ENCODE results near the gene OR8B4. TPM values are rescaled to one million over a fixed set of nuclear protein-coding genes. Genes with fewer than 3 reads are reported as not detected.
A peak's percentile ranks its signal among the peaks of the same experiment; 100 is the strongest.

The OR8B4 gene
- total and polyA plus RNA-seq, 2 experiments from 2014 or later = not detected

- H3K9me2 ChIP-seq (ENCODE audit: insufficient read depth) = 0 out of 2 replicates have a peak, but pooled peaks cover 7% of the 10 kb centered on the region
- TF ChIP-seq EZH2phosphoT487 (IDR thresholded peaks at IDR 0.05; ENCODE audit: unreplicated experiment) = no peak
- H3K27ac ChIP-seq (ENCODE audit: low read depth) = no peak overlapping the region
- no peak overlapping the region for H3K27ac Mint-ChIP-seq
- H3F3A ChIP-seq (replicated peaks; ENCODE audit: low read depth) = no peaks in the 10 kb centered on the region
- peaks cover 6% of the 10 kb centered on the region; the same call in 1 of the 3 replicates for H3K9me3 Mint-ChIP-seq
- no peaks in the 10 kb centered on the region for H3K36me3 ChIP-seq (ENCODE audit: insufficient read depth)
- H4K20me1 ChIP-seq (replicated peaks; ENCODE audit: insufficient read depth) = no peaks in the 10 kb centered on the region
- no peak overlapping the region for H3K4me2 ChIP-seq
- no peaks in the 10 kb centered on the region; the same call in 2 of the 3 replicates for H3K4me1 Mint-ChIP-seq
- no peak overlapping the region for H3K4me3 ChIP-seq
- ATAC-seq (peak; percentile 52), DNase-seq (ENCODE audit: low spot score) (no peak)
- no peaks in the 10 kb centered on the region for H3K4me1 ChIP-seq (ENCODE audit: insufficient read depth)
- H2AFZ ChIP-seq = no peak overlapping the region
- H3K27me3 Mint-ChIP-seq (ENCODE audit: insufficient read depth, low read depth, poor library complexity) = no peaks in the 10 kb centered on the region
- H3K79me2 ChIP-seq (replicated peaks; ENCODE audit: insufficient read depth) = no peaks in the 10 kb centered on the region
- H3K4me3 Mint-ChIP-seq = no peak overlapping the region
- no peaks in the 10 kb centered on the region for H3K27me3 ChIP-seq (ENCODE audit: insufficient read depth)
- no peaks in the 10 kb centered on the region; the same call in 2 of the 3 replicates for H3K36me3 Mint-ChIP-seq (ENCODE audit: low read depth)
These were observed 38.7 kb upstream of the OR8B4 start for GRCh38 chr11:124463324-124463723.

GRCh38 chr11:124460459-124460858, 35.8 kb upstream of the OR8B4 start:
- no peak overlapping the region for H2AFZ ChIP-seq
- H3K4me3 ChIP-seq = no peak overlapping the region
- no peak overlapping the region for H3K4me3 Mint-ChIP-seq
- H3K9me2 ChIP-seq (ENCODE audit: insufficient read depth) = 0 out of 2 replicates have a peak, but pooled peaks cover 7% of the 10 kb centered on the region
- DNase-seq (ENCODE audit: low spot score) (no peak), ATAC-seq (no peak)
- H4K20me1 ChIP-seq (replicated peaks; ENCODE audit: insufficient read depth) = no peaks in the 10 kb centered on the region
- no peak overlapping the region for H3K4me2 ChIP-seq
- H3K4me1 ChIP-seq (ENCODE audit: insufficient read depth) = no peaks in the 10 kb centered on the region
- no peaks in the 10 kb centered on the region for H3K27me3 Mint-ChIP-seq (ENCODE audit: insufficient read depth, low read depth, poor library complexity)
- H3K27ac ChIP-seq (ENCODE audit: low read depth) = no peak overlapping the region
- no peaks in the 10 kb centered on the region for H3F3A ChIP-seq (replicated peaks; ENCODE audit: low read depth)
- no peaks in the 10 kb centered on the region; the same call in 2 of the 3 replicates for H3K4me1 Mint-ChIP-seq
- no peaks in the 10 kb centered on the region; the same call in 2 of the 3 replicates for H3K36me3 Mint-ChIP-seq (ENCODE audit: low read depth)
- no peak overlapping the region for H3K27ac Mint-ChIP-seq
- H3K27me3 ChIP-seq (ENCODE audit: insufficient read depth) = no peaks in the 10 kb centered on the region
- H3K79me2 ChIP-seq (replicated peaks; ENCODE audit: insufficient read depth) = no peaks in the 10 kb centered on the region
- peaks cover 6% of the 10 kb centered on the region; the same call in 1 of the 3 replicates for H3K9me3 Mint-ChIP-seq
- H3K36me3 ChIP-seq (ENCODE audit: insufficient read depth) = no peaks in the 10 kb centered on the region
- TF ChIP-seq ZNF114 (CRISPR knock-in tag; IDR thresholded peaks at IDR 0.05) = no peak
- no peak for TF ChIP-seq REST (IDR thresholded peaks at IDR 0.05; ENCODE audit: unreplicated experiment)
- no peak for TF ChIP-seq ETS1 (IDR thresholded peaks at IDR 0.05)
- no peak for TF ChIP-seq POLR2AphosphoS5 (IDR thresholded peaks at IDR 0.05; ENCODE audit: low read depth)
- no peak for TF ChIP-seq CTCF (conservative IDR thresholded peaks at IDR 0.05; ENCODE audit: low read depth in 2 of 2)
- TF ChIP-seq ZNF462 (CRISPR knock-in tag; IDR thresholded peaks at IDR 0.05) = no peak
- TF ChIP-seq ZNF331 (CRISPR knock-in tag; IDR thresholded peaks at IDR 0.05; ENCODE audit: low read depth) = no peak
- no peak for TF ChIP-seq CREB1 (CRISPR knock-in tag; IDR thresholded peaks at IDR 0.05; ENCODE audit: low read depth)
